Measurements from ENCODE around the gene STIM2. TPM values are rescaled to one million over a fixed set of nuclear protein-coding genes. Genes with fewer than 3 reads are reported as not detected.

The STIM2 gene
- total RNA-seq, 4 donors from 2014 or later: 15.9 to 25.5 (median 23.6) TPM

- no peak for DNase-seq (ENCODE audit: low spot score in 2 of 2)
- peak overlapping the region; percentile 57 for H3K4me3 ChIP-seq (ENCODE audit: low read depth, poor library complexity, severe bottlenecking)
- WGBS, 2 donors: 21 to 24% methylated on average over 7 of the region's 7 CpGs
- TF ChIP-seq POLR2A (IDR thresholded peaks at IDR 0.05) (no peak), CTCF (IDR thresholded peaks at IDR 0.05) (no peak)
- intact Hi-C loops (cut with DNase I; ENCODE audit: low total_unique reads): no loop called here
These were observed 3.7 kb upstream of the STIM2 start for GRCh38 chr4:26856906-26857277.

- 0% methylated on average over 49 to 53 of the region's 65 CpGs for WGBS, 2 donors
- peak; percentile 79 to 97 for DNase-seq (ENCODE audit: low spot score in 2 of 2)
- intact Hi-C loops (cut with DNase I; ENCODE audit: low total_unique reads): no loop called here
- TF ChIP-seq POLR2A (IDR thresholded peaks at IDR 0.05) (no peak), CTCF (IDR thresholded peaks at IDR 0.05) (no peak)
- peak overlapping the region; percentile 57 for H3K4me3 ChIP-seq (ENCODE audit: low read depth, poor library complexity, severe bottlenecking)
These were observed 3.2 kb upstream of the STIM2 start for GRCh38 chr4:26857278-26858034.

- 8 to 11% methylated on average over 17 of the region's 17 CpGs for WGBS, 2 donors
- TF ChIP-seq CTCF (IDR thresholded peaks at IDR 0.05): no peak
- TF ChIP-seq POLR2A (IDR thresholded peaks at IDR 0.05): no peak
- intact Hi-C loops (cut with DNase I; ENCODE audit: low total_unique reads): no loop called here
- H3K4me3 ChIP-seq (ENCODE audit: low read depth, poor library complexity, severe bottlenecking): peak overlapping the region; percentile 57
- no peak for DNase-seq (ENCODE audit: low spot score in 2 of 2)
These were observed 2.4 kb upstream of the STIM2 start for GRCh38 chr4:26858035-26858918.

DNA sequence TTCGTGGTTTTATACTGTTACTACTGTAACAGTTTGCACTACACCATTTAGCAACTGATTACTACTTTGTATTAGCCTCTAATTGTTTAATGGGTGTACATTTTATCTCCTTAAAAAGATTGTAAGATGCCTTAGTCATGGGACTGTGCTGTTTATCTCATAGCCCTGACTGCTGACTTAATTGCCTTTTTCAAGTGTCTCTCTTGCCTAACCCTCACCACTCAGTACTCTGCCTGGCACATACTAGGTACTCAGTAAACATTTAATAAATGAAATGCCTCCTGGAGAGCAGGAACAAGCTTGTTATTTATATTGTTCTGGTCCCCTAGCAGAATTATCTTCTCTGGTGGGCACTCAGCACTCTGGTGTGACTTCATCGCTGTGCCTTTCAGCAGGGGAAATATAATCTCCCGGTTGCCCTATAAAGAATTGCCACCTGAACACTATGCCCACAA is 1.7 kb upstream of the STIM2 start:
- H3K4me3 ChIP-seq (ENCODE audit: low read depth, poor library complexity, severe bottlenecking): no peak overlapping the region
- no peak for DNase-seq (ENCODE audit: low spot score in 2 of 2)
- WGBS, 2 donors: 45 to 57% methylated on average over 3 of the region's 3 CpGs
- no peak for TF ChIP-seq POLR2A (IDR thresholded peaks at IDR 0.05)
- no peak for TF ChIP-seq CTCF (IDR thresholded peaks at IDR 0.05)
- intact Hi-C loops (cut with DNase I; ENCODE audit: low total_unique reads): no loop called here

DNA sequence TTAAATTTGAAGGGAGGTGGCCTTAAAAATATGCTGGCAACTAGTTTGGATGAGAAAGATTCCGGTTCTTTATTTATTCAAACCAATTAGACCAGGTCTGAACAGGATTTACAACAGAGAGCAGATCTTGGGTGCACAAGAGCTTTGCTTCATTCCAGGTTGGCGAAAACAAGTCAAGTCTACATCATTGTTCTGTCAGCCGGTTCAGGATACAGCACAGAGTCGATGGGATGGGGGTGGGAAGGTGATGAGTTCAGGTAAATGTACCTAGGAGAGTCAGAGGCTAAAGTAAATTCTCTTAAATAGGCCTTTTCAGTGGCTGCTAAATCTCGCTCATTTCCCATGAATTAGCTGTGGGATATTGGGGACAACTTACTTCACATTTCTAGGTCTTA is 882 bp upstream of the STIM2 start:
- TF ChIP-seq CTCF (IDR thresholded peaks at IDR 0.05): no peak
- TF ChIP-seq POLR2A (IDR thresholded peaks at IDR 0.05): no peak
- intact Hi-C loops (cut with DNase I; ENCODE audit: low total_unique reads): no loop called here
- no peak for DNase-seq (ENCODE audit: low spot score in 2 of 2)
- 20 to 34% methylated on average over 5 of the region's 5 CpGs for WGBS, 2 donors
- no peak overlapping the region for H3K4me3 ChIP-seq (ENCODE audit: low read depth, poor library complexity, severe bottlenecking)
